HepG2 (cell line): ENCODE results near the gene POLA2. TPM values are rescaled to one million over a fixed set of nuclear protein-coding genes. Genes with fewer than 3 reads are reported as not detected.

Experiments used
- BRD4 ChIP-seq: sonication (generic); formaldehyde crosslinking; IDR thresholded peaks from 2 replicates; pipeline ENCODE4 v1.4.0; 2020; ENCODE audit warnings: missing genetic modification reagents
- FOXA1 ChIP-seq, 2 experiments: fragments of 450-650 bp in 1 of 2; sonication (generic) in 1 of 2; formaldehyde crosslinking in 1 of 2; IDR thresholded peaks; 2 replicates each; pipeline versions ENCODE4 v1.4.0 to v1.6.1; 2016 to 2020; ENCODE audit warnings: missing genetic modification reagents in 1 of 2
- FOXA3 ChIP-seq: IDR thresholded peaks from 2 replicates; pipeline ENCODE4 v1.6.1; 2016; ENCODE audit warnings: missing genetic modification reagents, missing compliant biosample characterization
- KAT8 ChIP-seq: IDR thresholded peaks from 2 replicates; pipeline ENCODE4 v1.6.1; 2016; ENCODE audit warnings: missing genetic modification reagents, missing compliant biosample characterization
- KMT2B ChIP-seq: IDR thresholded peaks from 2 replicates; pipeline ENCODE4 v1.6.1; 2016; ENCODE audit warnings: missing genetic modification reagents, missing compliant biosample characterization
- MIXL1 ChIP-seq: IDR thresholded peaks from 2 replicates; pipeline ENCODE4 v1.6.1; 2016
- NCOR1 ChIP-seq: fragments of 200-600 bp; sonication (generic); IDR thresholded peaks from 2 replicates; pipeline ENCODE4 v1.7.0; 2017; ENCODE audit warnings: antibody characterized with exemption, low read length, borderline replicate concordance
- REPIN1 ChIP-seq: sonication (generic); formaldehyde crosslinking; IDR thresholded peaks from 2 replicates; pipeline ENCODE4 v1.8.0; 2022; ENCODE audit warnings: missing genetic modification reagents, low read depth, mild to moderate bottlenecking, borderline replicate concordance
- RXRB ChIP-seq: IDR thresholded peaks from 2 replicates; pipeline ENCODE4 v1.6.1; 2016; ENCODE audit warnings: borderline replicate concordance, missing genetic modification reagents, missing compliant biosample characterization
- SETDB1 ChIP-seq: sonication (generic); formaldehyde crosslinking; IDR thresholded peaks from 2 replicates; pipeline ENCODE4 v1.5.1; 2020; ENCODE audit warnings: missing genetic modification reagents, mild to moderate bottlenecking, borderline replicate concordance
- SNRNP70 ChIP-seq: fragments of 200-400 bp; formaldehyde crosslinking; IDR thresholded peaks from 2 replicates; pipeline ENCODE4 v1.6.1; 2017; ENCODE audit warnings: mild to moderate bottlenecking, low read depth, low read length, moderate library complexity
- TAF15 ChIP-seq: fragments of 200-400 bp; formaldehyde crosslinking; IDR thresholded peaks from one replicate; pipeline ENCODE4 v1.6.1; 2018; ENCODE audit warnings: mild to moderate bottlenecking, low read depth, low read length; ENCODE audit not compliant: poor library complexity, severe bottlenecking
- TRIM24 ChIP-seq: sonication (generic); formaldehyde crosslinking; IDR thresholded peaks from 2 replicates; pipeline ENCODE4 v1.8.0; 2022; ENCODE audit warnings: mild to moderate bottlenecking, missing genetic modification reagents
- ZBTB38 ChIP-seq: sonication (generic); formaldehyde crosslinking; IDR thresholded peaks from 2 replicates; pipeline ENCODE4 v1.5.1; 2020; ENCODE audit warnings: mild to moderate bottlenecking, missing genetic modification reagents
- ZEB1 ChIP-seq: IDR thresholded peaks from 2 replicates; pipeline ENCODE4 v1.6.1; 2012; ENCODE audit warnings: mild to moderate bottlenecking, low read depth, inconsistent platforms; ENCODE audit not compliant: insufficient replicate concordance
- ZNF230 ChIP-seq: sonication (generic); formaldehyde crosslinking; IDR thresholded peaks from 2 replicates; pipeline ENCODE4 v1.4.0; 2020; ENCODE audit warnings: mild to moderate bottlenecking, missing genetic modification reagents
- ZNF441 ChIP-seq: sonication (generic); formaldehyde crosslinking; IDR thresholded peaks from 2 replicates; pipeline ENCODE4 v1.7.0; 2021; ENCODE audit warnings: missing genetic modification reagents, borderline replicate concordance
- ZNF501 ChIP-seq: sonication (generic); formaldehyde crosslinking; IDR thresholded peaks from 2 replicates; pipeline ENCODE4 v1.5.1; 2020; ENCODE audit warnings: mild to moderate bottlenecking, moderate library complexity, missing genetic modification reagents
- ZNF776 ChIP-seq: sonication (generic); formaldehyde crosslinking; IDR thresholded peaks from 2 replicates; pipeline ENCODE4 v1.4.0; 2020; ENCODE audit warnings: mild to moderate bottlenecking, missing genetic modification reagents
- ZNF83 ChIP-seq: sonication (generic); formaldehyde crosslinking; IDR thresholded peaks from 2 replicates; pipeline ENCODE4 v1.4.0; 2020; ENCODE audit warnings: missing genetic modification reagents, mild to moderate bottlenecking, borderline replicate concordance
- ZNF841 ChIP-seq: sonication (generic); formaldehyde crosslinking; IDR thresholded peaks from 2 replicates; pipeline ENCODE4 v1.8.1; 2023; ENCODE audit warnings: missing genetic modification reagents, borderline replicate concordance
- ZNF878 ChIP-seq: sonication (generic); formaldehyde crosslinking; IDR thresholded peaks from 2 replicates; pipeline ENCODE4 v1.8.1; 2023; ENCODE audit warnings: mild to moderate bottlenecking, missing genetic modification reagents, moderate library complexity
- polyA plus RNA-seq, 8 experiments: library from polyadenylated mRNA; depleted of rRNA in 3 of 8; stranded (reverse) in 7 of 8; unstranded in 1 of 8; fragments of >200 nt; fragmentation: Illumina TruSeq in 4 of 8; extraction: Trizol in 4 of 8; gene quantifications; 2 replicates each; pipeline versions ENCODE4 v1.2.1 to v1.2.3, GENCODE V29; 2011 to 2016; ENCODE audit warnings: low read depth in 4 of 8, missing spikeins in 1 of 8, mixed read lengths in 1 of 8; ENCODE audit not compliant: insufficient read depth in 1 of 8
- total RNA-seq, 5 experiments: library from RNA; depleted of rRNA; stranded (reverse); fragments of >200 nt; fragmentation: Illumina TruSeq; extraction: Trizol; gene quantifications; 2 replicates each; pipeline ENCODE4 v1.2.3, GENCODE V29; 2016; ENCODE audit warnings: low read depth in 1 of 5
- TF ChIP-seq, protein P1 (sequence below): sonication (generic); formaldehyde crosslinking; IDR thresholded peaks from 2 replicates; pipeline ENCODE4 v1.8.1; 2023; ENCODE audit warnings: mild to moderate bottlenecking, missing genetic modification reagents
- TF ChIP-seq, protein P2 (sequence below): sonication (generic); formaldehyde crosslinking; IDR thresholded peaks from 2 replicates; pipeline ENCODE4 v1.4.0; 2020; ENCODE audit warnings: missing genetic modification reagents, mild to moderate bottlenecking, borderline replicate concordance
- TF ChIP-seq, protein P3 (sequence below): sonication (generic); formaldehyde crosslinking; IDR thresholded peaks from 2 replicates; pipeline ENCODE4 v1.4.0; 2020; ENCODE audit warnings: mild to moderate bottlenecking, missing genetic modification reagents
- TF ChIP-seq, protein P4 (sequence below): sonication (generic); formaldehyde crosslinking; IDR thresholded peaks from 2 replicates; pipeline ENCODE4 v1.5.1; 2020; ENCODE audit warnings: missing genetic modification reagents, mild to moderate bottlenecking, borderline replicate concordance
- TF ChIP-seq, protein P5 (sequence below): sonication (generic); formaldehyde crosslinking; IDR thresholded peaks from 2 replicates; pipeline ENCODE4 v1.4.0; 2020; ENCODE audit warnings: missing genetic modification reagents

Gene POLA2
- total and polyA plus RNA-seq, 2 of the 13 experiments (the other 11 are each of a cell fraction or from before 2014, with no cell fraction given), result 9.7 to 15.6 TPM

DNA sequence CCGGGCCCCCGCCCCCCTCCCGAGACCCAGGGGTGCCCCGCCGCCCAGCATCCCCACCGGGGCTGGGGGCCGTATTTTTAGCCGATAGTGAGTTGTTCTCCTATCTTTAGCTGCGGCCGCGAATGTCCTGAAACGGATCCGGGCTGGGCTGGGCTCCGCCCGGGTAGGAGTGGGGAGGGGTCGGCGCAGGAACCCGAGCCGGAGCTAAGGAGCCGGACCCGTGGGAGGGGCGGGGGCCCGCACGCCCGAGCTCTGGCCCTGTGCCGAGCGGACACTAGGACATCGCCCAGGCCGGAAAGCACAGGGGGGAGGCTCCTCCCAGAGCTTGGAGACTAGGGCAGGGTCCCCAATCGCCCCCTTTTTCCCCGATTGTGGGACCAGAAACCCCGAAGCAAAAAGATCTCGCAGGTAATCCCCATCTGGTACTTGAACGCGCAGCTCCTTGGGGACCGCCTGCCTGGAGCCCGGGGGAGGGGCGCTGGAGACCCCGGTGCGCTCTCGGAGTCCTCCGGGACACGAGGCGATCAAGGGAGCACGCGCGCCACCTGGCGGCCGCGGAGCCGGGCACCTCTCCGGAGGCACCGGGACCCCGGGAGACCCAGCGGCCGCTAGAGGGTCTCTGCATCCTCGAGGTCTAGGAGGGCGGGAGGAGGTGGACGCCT lies 53.6 kb downstream of the POLA2 start (continued):
- TF ChIP-seq ZNF501 (CRISPR knock-in tag), result peak; percentile 76
- no peak for TF ChIP-seq SETDB1
- TF ChIP-seq ZNF841 (CRISPR knock-in tag), result no peak
- TF ChIP-seq SNRNP70, result no peak
- TF ChIP-seq, protein P1, sequence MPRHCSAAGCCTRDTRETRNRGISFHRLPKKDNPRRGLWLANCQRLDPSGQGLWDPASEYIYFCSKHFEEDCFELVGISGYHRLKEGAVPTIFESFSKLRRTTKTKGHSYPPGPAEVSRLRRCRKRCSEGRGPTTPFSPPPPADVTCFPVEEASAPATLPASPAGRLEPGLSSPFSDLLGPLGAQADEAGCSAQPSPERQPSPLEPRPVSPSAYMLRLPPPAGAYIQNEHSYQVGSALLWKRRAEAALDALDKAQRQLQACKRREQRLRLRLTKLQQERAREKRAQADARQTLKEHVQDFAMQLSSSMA (CRISPR knock-in tag), result no peak
- TF ChIP-seq TAF15, result no peak
- no peak for TF ChIP-seq ZNF441 (CRISPR knock-in tag)
- no peak for TF ChIP-seq RXRB (CRISPR knock-in tag)
- no peak for TF ChIP-seq FOXA1 (IDR thresholded peaks at IDR 0.05)
- 0 out of 2 replicates have a peak, but pooled peaks have one; percentile 8 for TF ChIP-seq FOXA1 (CRISPR knock-in tag; IDR thresholded peaks at IDR 0.05)
- TF ChIP-seq, protein P2, sequence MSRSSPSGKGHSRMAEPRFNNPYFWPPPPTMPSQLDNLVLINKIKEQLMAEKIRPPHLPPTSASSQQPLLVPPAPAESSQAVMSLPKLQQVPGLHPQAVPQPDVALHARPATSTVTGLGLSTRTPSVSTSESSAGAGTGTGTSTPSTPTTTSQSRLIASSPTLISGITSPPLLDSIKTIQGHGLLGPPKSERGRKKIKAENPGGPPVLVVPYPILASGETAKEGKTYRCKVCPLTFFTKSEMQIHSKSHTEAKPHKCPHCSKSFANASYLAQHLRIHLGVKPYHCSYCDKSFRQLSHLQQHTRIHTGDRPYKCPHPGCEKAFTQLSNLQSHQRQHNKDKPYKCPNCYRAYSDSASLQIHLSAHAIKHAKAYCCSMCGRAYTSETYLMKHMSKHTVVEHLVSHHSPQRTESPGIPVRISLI (CRISPR knock-in tag), result peak; percentile 44; the same call in 1 of the 2 replicates
- TF ChIP-seq, protein P3, sequence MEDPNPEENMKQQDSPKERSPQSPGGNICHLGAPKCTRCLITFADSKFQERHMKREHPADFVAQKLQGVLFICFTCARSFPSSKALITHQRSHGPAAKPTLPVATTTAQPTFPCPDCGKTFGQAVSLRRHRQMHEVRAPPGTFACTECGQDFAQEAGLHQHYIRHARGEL (CRISPR knock-in tag), result no peak
- no peak for TF ChIP-seq ZEB1
- TF ChIP-seq REPIN1 (CRISPR knock-in tag), result no peak; the same call in 1 of the 2 replicates
- TF ChIP-seq, protein P4, sequence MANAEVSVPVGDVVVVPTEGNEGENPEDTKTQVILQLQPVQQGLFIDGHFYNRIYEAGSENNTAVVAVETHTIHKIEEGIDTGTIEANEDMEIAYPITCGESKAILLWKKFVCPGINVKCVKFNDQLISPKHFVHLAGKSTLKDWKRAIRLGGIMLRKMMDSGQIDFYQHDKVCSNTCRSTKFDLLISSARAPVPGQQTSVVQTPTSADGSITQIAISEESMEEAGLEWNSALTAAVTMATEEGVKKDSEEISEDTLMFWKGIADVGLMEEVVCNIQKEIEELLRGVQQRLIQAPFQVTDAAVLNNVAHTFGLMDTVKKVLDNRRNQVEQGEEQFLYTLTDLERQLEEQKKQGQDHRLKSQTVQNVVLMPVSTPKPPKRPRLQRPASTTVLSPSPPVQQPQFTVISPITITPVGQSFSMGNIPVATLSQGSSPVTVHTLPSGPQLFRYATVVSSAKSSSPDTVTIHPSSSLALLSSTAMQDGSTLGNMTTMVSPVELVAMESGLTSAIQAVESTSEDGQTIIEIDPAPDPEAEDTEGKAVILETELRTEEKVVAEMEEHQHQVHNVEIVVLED (CRISPR knock-in tag), result 0 out of 2 replicates have a peak, but pooled peaks have one; percentile 20
- peak; percentile 58; the same call in 1 of the 2 replicates for TF ChIP-seq KAT8 (CRISPR knock-in tag)
- TF ChIP-seq ZNF878 (CRISPR knock-in tag), result peak; percentile 54; the same call in 1 of the 2 replicates
- no peak for TF ChIP-seq ZNF776 (CRISPR knock-in tag)
- TF ChIP-seq ZNF230 (CRISPR knock-in tag), result peak; percentile 62; the same call in 1 of the 2 replicates
- TF ChIP-seq FOXA3 (CRISPR knock-in tag), result no peak
- no peak for TF ChIP-seq ZBTB38 (CRISPR knock-in tag)
- TF ChIP-seq KMT2B (CRISPR knock-in tag), result 0 out of 2 replicates have a peak, but pooled peaks have one; percentile 56
- TF ChIP-seq, protein P5, sequence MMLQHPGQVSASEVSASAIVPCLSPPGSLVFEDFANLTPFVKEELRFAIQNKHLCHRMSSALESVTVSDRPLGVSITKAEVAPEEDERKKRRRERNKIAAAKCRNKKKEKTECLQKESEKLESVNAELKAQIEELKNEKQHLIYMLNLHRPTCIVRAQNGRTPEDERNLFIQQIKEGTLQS (CRISPR knock-in tag), result no peak
- TF ChIP-seq MIXL1 (CRISPR knock-in tag), result 0 out of 2 replicates have a peak, but pooled peaks have one; percentile 21
- no peak for TF ChIP-seq BRD4 (CRISPR knock-in tag)
- TF ChIP-seq TRIM24 (CRISPR knock-in tag), result no peak
- TF ChIP-seq ZNF83, result no peak
- TF ChIP-seq NCOR1, result 0 out of 2 replicates have a peak, but pooled peaks have one; percentile 24
